GM11168 (cell line): ENCODE results near the gene XRN2.

ENCODE experiments used
- in situ Hi-C: fragments of 300-500 bp; cut with MboI; formaldehyde crosslinking; loops from one replicate; pipeline ENCODE4 v1.12.0; 2022; ENCODE audit warnings: low sequenced_read_pairs; ENCODE audit not compliant: unreplicated experiment

The XRN2 gene

GRCh38 chr20:21303061-21303871 lies at the start of gene XRN2:
Gene XRN2 (plus strand): TSS chr20:21303331. CDS start chr20:21303399, 68 bp downstream.
- in situ Hi-C loops: no loop called here

DNA sequence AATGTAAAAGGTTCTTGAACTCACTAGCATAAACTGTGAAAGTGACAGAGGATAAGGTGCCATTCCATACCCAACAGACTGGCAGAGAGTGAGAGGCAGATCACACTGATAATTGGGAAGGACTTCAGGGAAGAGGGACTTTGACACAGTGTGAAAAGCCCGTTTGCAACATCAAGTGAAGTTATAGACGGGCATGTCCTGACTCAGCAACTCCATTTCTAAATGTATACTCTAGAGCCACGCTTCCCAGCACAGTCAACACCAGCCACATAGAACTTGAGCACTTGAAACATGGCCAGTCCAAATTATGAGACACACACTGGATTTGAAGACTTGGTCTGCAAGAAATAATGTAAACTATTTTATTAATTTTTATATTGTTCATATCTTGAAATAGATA lies 45.9 kb upstream of the XRN2 start:
- in situ Hi-C loops: no loop called here

DNA sequence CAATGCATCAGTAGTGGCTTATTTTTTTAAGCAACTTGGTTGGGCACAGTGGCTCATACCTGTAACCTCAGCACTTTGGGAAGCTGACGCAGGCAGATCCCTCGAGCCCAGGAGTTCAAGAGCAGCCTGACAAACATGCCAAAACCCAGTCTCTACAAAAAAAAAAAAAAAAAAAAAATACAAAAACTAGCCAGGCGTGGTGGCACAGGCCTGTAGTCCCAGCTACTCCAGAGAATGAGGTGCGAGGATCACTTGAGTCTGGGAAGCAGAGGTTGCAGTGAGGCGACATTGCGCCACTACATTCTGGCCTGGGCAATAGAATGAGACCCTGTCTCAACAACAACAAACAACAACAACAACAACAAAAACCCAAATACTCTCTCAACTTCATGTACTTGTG lies 44.7 kb upstream of the XRN2 start:
- in situ Hi-C loops: no loop called here

DNA sequence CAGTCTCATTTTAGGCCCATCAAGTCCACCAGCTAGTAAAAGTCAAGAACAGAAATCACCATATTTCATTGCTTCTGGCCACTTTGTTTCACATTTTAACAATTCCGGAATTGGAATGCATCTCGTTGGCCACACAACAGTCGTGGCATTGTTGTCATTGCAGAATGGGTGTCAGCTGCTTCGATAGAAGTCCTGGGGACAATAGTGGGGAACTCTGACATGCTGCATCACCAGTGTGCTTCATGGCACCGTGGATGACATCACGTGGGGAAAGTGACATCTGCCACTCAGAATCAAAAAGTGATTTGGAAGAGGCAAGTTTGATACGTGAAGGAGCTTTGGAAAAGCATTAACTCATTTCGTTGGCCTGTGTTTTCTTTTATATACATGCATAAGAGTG lies 43.8 kb upstream of the XRN2 start:
- in situ Hi-C loops: no loop called here

DNA sequence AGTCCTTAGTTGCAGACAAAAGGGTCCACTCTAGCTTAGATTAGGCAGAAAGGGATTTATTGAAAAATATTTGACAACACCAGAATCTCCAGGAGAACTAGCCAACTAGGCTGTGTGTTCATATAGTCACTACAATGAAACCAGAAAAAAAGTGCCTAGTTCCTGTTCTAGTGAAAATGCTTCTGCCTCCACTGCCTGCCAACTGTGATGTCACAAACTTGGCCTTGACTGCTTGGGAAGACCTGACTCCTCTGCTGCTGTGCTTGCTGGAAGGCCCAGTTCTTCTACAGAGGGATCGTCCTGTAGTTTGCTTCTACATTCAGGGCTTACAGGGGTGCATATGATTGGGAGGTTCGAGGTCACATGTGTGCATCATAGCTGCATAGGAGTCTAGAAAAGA lies 40.3 kb upstream of the XRN2 start:
- in situ Hi-C loops: no loop called here

GRCh38 chr20:21265261-21266190 lies 37.6 kb upstream of the XRN2 start:
- in situ Hi-C loops: no loop called here

- in situ Hi-C loops: no loop called here
Observed at GRCh38 chr20:21266191-21266536, 37.0 kb upstream of the XRN2 start.

DNA sequence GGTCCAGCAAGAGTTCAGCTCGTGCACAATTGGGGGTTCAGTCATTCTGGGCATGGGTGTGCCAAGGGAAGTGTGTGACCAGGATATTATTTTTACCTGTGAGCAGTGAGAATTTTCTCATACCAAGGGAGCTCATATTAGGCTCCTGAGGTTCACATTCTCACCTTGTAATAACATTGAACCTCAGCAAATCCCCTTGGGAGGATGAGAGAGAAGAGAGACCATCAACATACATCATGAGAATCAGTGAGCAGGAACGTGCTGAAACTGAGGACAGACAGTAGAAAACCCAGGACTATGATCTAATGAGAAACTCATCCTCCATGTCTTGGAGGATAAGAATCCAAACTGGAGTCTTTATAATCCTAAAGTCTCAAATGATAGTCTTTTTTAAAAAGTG lies 33.4 kb upstream of the XRN2 start:
- in situ Hi-C loops: no loop called here

DNA sequence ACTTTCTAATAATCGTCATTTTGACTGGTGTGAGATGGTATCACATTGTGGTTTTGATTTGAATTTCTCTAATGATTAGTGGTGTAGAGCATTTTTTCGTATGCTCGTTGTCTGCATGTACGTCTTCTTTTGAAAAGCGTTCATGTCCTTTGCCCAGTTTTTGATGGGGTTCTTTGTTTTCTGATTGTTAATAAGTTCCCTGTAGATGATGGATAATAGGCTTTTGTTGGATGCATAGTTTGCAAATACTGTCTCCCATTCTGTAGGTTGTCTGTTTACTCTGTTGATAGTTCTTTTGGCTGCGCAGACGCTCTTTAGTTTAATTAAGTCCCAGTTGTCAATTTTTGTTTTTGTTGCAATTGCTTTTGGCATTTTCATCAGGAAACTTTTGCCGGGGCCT lies 32.3 kb upstream of the XRN2 start:
- in situ Hi-C loops: no loop called here

DNA sequence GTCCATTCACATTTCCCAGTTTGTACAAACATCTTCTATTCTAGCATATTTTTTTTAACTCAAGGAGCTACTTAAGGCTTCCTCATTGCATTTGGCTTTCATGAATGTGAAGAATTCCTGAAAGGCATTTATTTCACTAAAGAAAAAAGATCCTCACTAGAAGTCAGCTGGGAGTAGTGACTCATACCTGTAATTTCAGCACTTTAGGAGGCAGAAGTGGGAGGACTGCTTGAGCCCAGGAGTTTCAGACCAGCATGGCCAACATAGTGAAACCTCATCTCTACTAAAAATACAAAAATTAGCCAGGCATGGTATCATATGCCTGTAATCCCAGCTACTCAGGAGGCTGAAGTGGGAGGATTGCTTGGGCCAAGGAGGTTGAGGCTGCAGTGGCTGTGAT lies 30.9 kb upstream of the XRN2 start:
- in situ Hi-C loops: no loop called here

DNA sequence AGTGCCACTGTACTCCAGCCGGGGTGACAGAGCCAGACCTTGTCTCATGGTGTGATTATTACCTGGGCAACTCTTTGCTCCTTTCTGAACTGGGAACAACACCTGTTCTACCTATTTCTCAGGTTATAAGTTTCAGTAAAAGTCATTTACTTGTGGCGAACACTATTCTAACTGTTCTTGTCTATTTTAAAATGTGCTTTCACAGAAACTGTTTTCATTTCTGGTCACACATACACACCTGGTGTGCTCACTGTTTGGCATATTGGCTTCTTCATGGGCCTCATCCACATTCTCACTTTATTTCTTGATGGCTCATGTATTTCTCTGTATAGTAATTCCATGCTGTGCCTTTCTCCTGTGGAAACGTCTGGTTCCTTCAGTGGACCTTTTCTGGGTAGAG lies 30.5 kb upstream of the XRN2 start:
- in situ Hi-C loops: no loop called here

GRCh38 chr20:21273755-21274386 lies 29.3 kb upstream of the XRN2 start:
- in situ Hi-C loops: no loop called here

GRCh38 chr20:21278829-21279228 lies 24.3 kb upstream of the XRN2 start:
- in situ Hi-C loops: no loop called here

- in situ Hi-C loops: no loop called here
Observed at GRCh38 chr20:21279706-21280521, 23.2 kb upstream of the XRN2 start.

DNA sequence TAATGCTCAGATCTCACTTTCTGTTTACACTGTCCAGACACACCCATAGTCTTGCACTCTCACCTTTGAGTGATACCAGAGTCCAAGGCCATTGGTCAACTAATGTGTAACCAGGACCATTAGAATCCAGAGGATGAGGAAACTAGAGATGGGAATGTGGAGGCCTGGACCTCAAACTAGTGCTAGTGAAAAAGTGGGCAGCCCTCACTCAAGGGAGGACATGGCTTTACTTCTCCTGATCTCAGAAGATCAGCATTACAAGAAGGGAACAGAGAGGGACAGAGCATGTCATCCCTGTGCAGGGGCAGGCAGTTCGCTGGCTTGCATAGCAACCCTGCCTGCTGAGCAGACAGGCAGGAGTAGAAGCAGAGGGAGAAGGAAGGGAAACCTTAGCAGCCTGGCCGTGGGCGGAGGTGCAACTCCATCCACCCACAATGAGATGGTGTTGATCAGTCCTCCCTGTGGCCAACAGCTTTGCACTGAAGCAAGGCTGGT lies 22.6 kb upstream of the XRN2 start:
- in situ Hi-C loops: no loop called here

GRCh38 chr20:21286775-21287174 lies 16.4 kb upstream of the XRN2 start:
- in situ Hi-C loops: no loop called here

DNA sequence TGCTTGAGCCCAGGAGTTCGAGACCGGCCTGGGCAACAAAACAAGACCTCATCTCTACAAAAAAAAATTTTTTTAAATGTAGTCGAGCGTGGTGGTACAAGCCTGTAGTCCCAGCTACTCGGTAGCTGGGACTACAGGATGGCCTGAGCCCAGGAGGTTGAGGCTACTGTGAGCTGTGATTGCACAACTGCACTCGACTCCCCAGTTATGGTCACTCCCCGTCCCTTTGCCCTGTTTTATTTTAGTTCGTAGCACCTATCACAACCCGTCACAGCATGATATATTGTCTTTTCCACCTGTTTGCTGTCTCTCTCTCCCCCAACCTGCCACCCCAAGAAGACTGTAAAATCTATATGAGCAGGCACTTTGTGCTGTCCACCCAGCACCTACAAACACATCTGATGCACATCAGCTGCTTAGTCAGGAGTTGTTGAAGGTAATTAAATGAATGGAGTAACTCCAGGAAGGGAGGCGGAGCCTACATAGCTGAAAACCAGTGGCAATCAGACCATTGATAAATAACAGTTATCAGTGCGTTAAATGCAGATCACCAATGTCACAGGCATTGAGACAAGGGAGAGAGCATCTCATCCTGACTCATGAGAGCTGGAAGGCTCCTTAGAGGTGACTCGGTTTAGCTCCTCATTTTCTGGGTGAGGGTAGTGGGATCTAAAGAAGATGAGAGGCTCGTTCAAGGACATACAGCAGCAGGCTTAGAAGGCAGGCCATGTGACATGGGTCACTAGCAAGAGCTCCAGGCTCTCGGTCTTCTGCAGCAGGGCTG lies 14.4 kb upstream of the XRN2 start:
- in situ Hi-C loops: no loop called here

DNA sequence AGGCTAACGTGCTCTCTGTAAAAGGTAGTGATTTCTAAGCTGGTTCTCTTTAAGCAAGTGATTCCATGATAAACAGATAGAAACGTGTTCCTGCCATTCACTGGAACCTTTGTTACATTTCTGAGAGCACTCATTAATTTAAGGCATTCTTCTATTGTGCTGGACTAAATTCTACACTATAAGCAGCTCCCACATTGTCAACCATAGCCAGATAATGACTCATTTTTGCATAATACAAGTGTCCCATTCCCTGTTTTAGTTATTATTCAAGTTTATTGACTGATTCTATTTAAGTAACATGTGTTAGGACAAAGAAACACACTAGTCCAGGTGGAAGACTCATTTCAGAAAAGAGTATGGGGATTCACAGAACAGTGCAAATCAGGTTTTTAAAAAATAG lies 13.5 kb upstream of the XRN2 start:
- in situ Hi-C loops: no loop called here

DNA sequence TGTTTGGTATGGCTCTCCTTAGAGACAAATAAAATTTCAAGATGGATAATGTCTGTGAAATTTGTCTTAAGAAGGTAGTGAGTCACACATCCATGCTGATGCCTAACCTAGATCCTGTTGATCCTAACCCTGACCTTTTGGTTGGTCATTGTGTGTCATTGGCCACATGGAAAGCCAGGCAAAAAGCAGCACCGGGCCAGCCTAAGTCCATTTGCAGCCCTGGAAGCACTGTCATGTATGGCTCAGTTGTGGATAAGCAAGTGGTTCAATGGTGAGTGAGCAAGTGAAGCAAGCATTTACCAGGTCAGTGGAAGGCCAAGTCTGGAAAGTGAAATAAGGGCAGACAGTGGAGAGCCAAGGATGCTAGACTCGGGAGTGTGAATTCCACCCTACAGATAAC lies 12.1 kb upstream of the XRN2 start:
- in situ Hi-C loops: no loop called here
